NCI-H510A treated with DMSO at 0.1 percent for 48 hours (cell line): ENCODE results near the gene TRIM32.

ENCODE experiments used
- DNase-seq: peaks from one replicate; lab custom pipeline; 2025; lab: John Stamatoyannopoulos, UW

Gene TRIM32

GRCh38 chr9:116687074-116687753 is at the start of gene TRIM32:
Gene TRIM32 (plus strand): TSS chr9:116687305. CDS start chr9:116697743, 10,438 bp downstream.
- DNase-seq = peak; percentile 85

GRCh38 chr9:116639251-116639741 is 47.8 kb upstream of the TRIM32 start:
- DNase-seq = no peak

- DNase-seq = no peak
These were observed 45.6 kb upstream of the TRIM32 start for GRCh38 chr9:116641292-116642059.

- no peak for DNase-seq
These were observed 43.4 kb upstream of the TRIM32 start for GRCh38 chr9:116643691-116644090.

GRCh38 chr9:116644091-116644688 is 42.9 kb upstream of the TRIM32 start:
- no peak for DNase-seq

GRCh38 chr9:116646661-116647514 is 40.2 kb upstream of the TRIM32 start:
- peak; percentile 39 for DNase-seq

- no peak for DNase-seq
These were observed 39.6 kb upstream of the TRIM32 start for GRCh38 chr9:116647515-116647809.

GRCh38 chr9:116653348-116654058 is 33.6 kb upstream of the TRIM32 start:
- no peak for DNase-seq

- DNase-seq = no peak
These were observed 33.1 kb upstream of the TRIM32 start for GRCh38 chr9:116654059-116654355.

- no peak for DNase-seq
These were observed 30.6 kb upstream of the TRIM32 start for GRCh38 chr9:116656501-116656971.

- no peak for DNase-seq
These were observed 30.1 kb upstream of the TRIM32 start for GRCh38 chr9:116656977-116657376.

- DNase-seq = no peak
These were observed 28.8 kb upstream of the TRIM32 start for GRCh38 chr9:116658265-116658664.

GRCh38 chr9:116661037-116661954 is 25.8 kb upstream of the TRIM32 start:
- DNase-seq = peak; percentile 78

GRCh38 chr9:116662646-116663310 is 24.3 kb upstream of the TRIM32 start:
- no peak for DNase-seq

GRCh38 chr9:116663581-116663980 is 23.5 kb upstream of the TRIM32 start:
- no peak for DNase-seq

- DNase-seq = no peak
These were observed 18.0 kb upstream of the TRIM32 start for GRCh38 chr9:116668970-116669695.

GRCh38 chr9:116671605-116672004 is 15.5 kb upstream of the TRIM32 start:
- DNase-seq = no peak

GRCh38 chr9:116673375-116673774 is 13.7 kb upstream of the TRIM32 start:
- no peak for DNase-seq
